Endothelial cell of umbilical vein (primary cell): ENCODE measurements around the gene PIM2.

Experiments
- CTCF ChIP-seq, 2 donors: IDR thresholded peaks; 1 replicate in 1 of 2; 2 replicates in 1 of 2; pipeline ENCODE4 v1.5.1; 2011; ENCODE audit warnings: low read length in 2 of 2, mild to moderate bottlenecking in 2 of 2, moderate library complexity in 2 of 2, control low read depth in 1 of 2, inconsistent platforms in 1 of 2, low read depth in 1 of 2; ENCODE audit not compliant: insufficient read depth in 1 of 2; ENCODE audit errors: extremely low read depth in 1 of 2
- POLR2A ChIP-seq: IDR thresholded peaks from 2 replicates; pipeline ENCODE4 v1.6.1; 2012; ENCODE audit warnings: low read depth, mild to moderate bottlenecking, control low read depth, low read length

DNA sequence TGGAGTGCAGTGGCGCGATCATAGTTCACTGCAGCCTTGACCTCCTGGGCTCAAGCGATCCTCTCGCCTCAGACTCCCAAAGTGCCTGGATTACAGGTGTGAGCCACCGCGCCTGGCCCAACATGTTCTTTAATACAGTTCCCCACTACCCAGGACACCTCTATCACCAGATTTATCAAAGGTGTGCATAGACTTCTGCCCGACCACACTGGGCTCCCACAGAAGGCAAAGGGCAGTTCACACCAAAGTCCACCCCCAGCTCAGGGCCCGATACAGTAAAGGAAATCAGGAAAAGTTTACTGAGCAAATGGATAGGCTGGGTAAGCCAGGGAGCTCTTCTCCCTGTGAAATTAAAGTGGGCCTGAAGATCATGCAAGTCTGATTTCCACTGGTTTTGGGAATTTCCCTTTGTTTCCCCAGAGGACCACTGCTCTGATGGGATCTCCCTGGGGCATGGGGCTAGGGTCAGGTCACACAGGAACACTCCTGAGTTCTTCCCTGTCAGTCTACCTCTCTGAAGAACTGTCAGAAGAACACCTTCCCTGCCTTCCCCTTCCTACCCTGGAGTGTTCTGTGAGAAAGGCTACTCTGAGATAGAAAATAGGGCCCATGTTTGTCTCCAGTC lies 17.7 kb upstream of the PIM2 start:
- TF ChIP-seq CTCF (IDR thresholded peaks at IDR 0.05; ENCODE audit: extremely low read depth in 1 of 2, insufficient read depth in 1 of 2, low read depth in 1 of 2, low read length in 2 of 2) (no peak), POLR2A (no peak)
